K562 (cell line): ENCODE results near the gene CEP43. TPM values are rescaled to one million over a fixed set of nuclear protein-coding genes. Genes with fewer than 3 reads are reported as not detected.

Experiments
- ATAC-seq: fragments of 200-7000 bp; cut with Tn5 transposase; 3 replicates; pipeline ENCODE4 v1.9.1; 2020; ENCODE audit warnings: moderate library complexity
- BruUV-seq: library from RNA; stranded (reverse); fragments of 400-500 nt; replicated peaks from 2 replicates; lab custom pipeline; 2021; lab: Mats Ljungman, UMichigan
- CTCF ChIA-PET: fragments of 300-600 bp; formaldehyde crosslinking; extraction: SDS; loops from one replicate; lab custom pipeline; 2021; ENCODE audit warnings: low intra/inter-chr PET ratio; lab: Yijun Ruan, JAX
- POLR2A ChIA-PET: fragments of 300-600, 350-650 bp; sonication (Branson Sonifier 250); formaldehyde crosslinking; extraction: SDS; loops from one replicate; lab custom pipeline; 2021; ENCODE audit warnings: antibody characterized with exemption, inconsistent platforms; lab: Yijun Ruan, JAX
- DNase-seq, 4 experiments: peaks; one replicate each; pipeline versions ENCODE4 v3.0.0 to v3.0.0-alpha.2; 2011 to 2018; ENCODE audit warnings: low spot score in 3 of 4, mixed read lengths in 3 of 4; ENCODE audit errors: extremely low read depth in 1 of 4
- FAIRE-seq: peaks from 2 replicates; lab custom pipeline; 2011; peaks lifted over from hg19 to GRCh38; lab: Jason Lieb, UNC
- H2AFZ ChIP-seq: 2 replicates; pipeline ENCODE4 v1.6.0; 2011; ENCODE audit warnings: low read depth, low read length, control low read depth, inconsistent platforms
- H3K27ac ChIP-seq: fragments of 200-600 bp; 3 replicates; pipeline ENCODE4 v1.8.0; 2011; ENCODE audit warnings: low read depth, mild to moderate bottlenecking, control low read depth, inconsistent platforms, low read length, moderate library complexity, mixed read lengths; ENCODE audit errors: extremely low read depth
- H3K27me3 ChIP-seq, 2 experiments: fragments of 300-600 bp in 1 of 2; 2 replicates in 1 of 2; 3 replicates in 1 of 2; pipeline versions ENCODE4 v1.6.0 to v1.8.0; 2011; ENCODE audit warnings: inconsistent platforms in 2 of 2, low read length in 2 of 2, mild to moderate bottlenecking in 1 of 2, mixed read lengths in 1 of 2, moderate library complexity in 1 of 2; ENCODE audit not compliant: control insufficient read depth in 2 of 2, insufficient read depth in 2 of 2
- H3K36me3 ChIP-seq: fragments of 300-600 bp; 3 replicates; pipeline ENCODE4 v1.8.0; 2011; ENCODE audit warnings: mild to moderate bottlenecking, low read length, inconsistent platforms; ENCODE audit not compliant: control insufficient read depth, insufficient read depth
- H3K4me1 ChIP-seq, 2 experiments: fragments of 200-600 bp in 1 of 2; replicated peaks in 1 of 2; 2 replicates in 1 of 2; 3 replicates in 1 of 2; pipeline versions ENCODE4 v1.5.1 to v1.8.0; 2011; ENCODE audit warnings: inconsistent platforms in 2 of 2, low read length in 2 of 2, mild to moderate bottlenecking in 1 of 2, mixed read lengths in 1 of 2, moderate library complexity in 1 of 2; ENCODE audit not compliant: control insufficient read depth in 2 of 2, insufficient read depth in 2 of 2
- H3K4me2 ChIP-seq: 2 replicates; pipeline ENCODE4 v1.6.1; 2011; ENCODE audit warnings: low read length, control low read depth, inconsistent platforms, mixed read lengths; ENCODE audit not compliant: insufficient read depth
- H3K4me3 ChIP-seq: fragments of 200-600 bp; sonication (generic), shearing (Covaris generic); 2 replicates; pipeline ENCODE4 v1.5.1; 2016; ENCODE audit warnings: control low read depth, inconsistent platforms
- H3K79me2 ChIP-seq: fragments of 200-600 bp; 3 replicates; pipeline ENCODE4 v1.8.0; 2011; ENCODE audit warnings: low read length, inconsistent platforms; ENCODE audit not compliant: control insufficient read depth, insufficient read depth
- H3K9ac ChIP-seq, 2 experiments: 2 replicates each; pipeline versions ENCODE4 v1.6.0 to v1.6.1; 2011; ENCODE audit warnings: low read depth in 2 of 2, low read length in 2 of 2, control low read depth in 1 of 2, inconsistent platforms in 1 of 2, mild to moderate bottlenecking in 1 of 2, mixed read lengths in 1 of 2; ENCODE audit not compliant: insufficient read depth in 1 of 2
- H3K9me1 ChIP-seq: one replicate; pipeline ENCODE4 v1.6.0; 2011; ENCODE audit warnings: inconsistent platforms, mild to moderate bottlenecking, low read length, moderate library complexity; ENCODE audit not compliant: control insufficient read depth, insufficient read depth
- H3K9me3 ChIP-seq: replicated peaks from 2 replicates; pipeline ENCODE4 v1.5.1; 2011; ENCODE audit warnings: low read depth, low read length, inconsistent platforms; ENCODE audit not compliant: control insufficient read depth, insufficient read depth
- H4K20me1 ChIP-seq: replicated peaks from 2 replicates; pipeline ENCODE4 v1.6.1; 2011; ENCODE audit warnings: low read length, inconsistent platforms, mixed read lengths; ENCODE audit not compliant: control insufficient read depth, insufficient read depth
- BRF1 ChIP-seq: IDR thresholded peaks from 3 replicates; pipeline ENCODE4 v1.6.1; 2011; ENCODE audit warnings: borderline replicate concordance, mild to moderate bottlenecking; ENCODE audit not compliant: insufficient read length; ENCODE audit errors: extremely low read depth
- CREM ChIP-seq: IDR thresholded peaks from 2 replicates; pipeline ENCODE4 v1.6.1; 2014; ENCODE audit warnings: antibody characterized with exemption, low read depth
- DPF2 ChIP-seq: fragments of 450-650 bp; IDR thresholded peaks from 2 replicates; pipeline ENCODE4 v1.6.1; 2016
- EGR1 ChIP-seq: fragments of 450-650 bp; conservative IDR thresholded peaks from 2 replicates; pipeline ENCODE4 v1.6.1; 2017; ENCODE audit warnings: mild to moderate bottlenecking
- GABPA ChIP-seq: fragments of 200-800 bp; sonication (Bioruptor generic); conservative IDR thresholded peaks from 2 replicates; pipeline ENCODE4 v1.6.1; 2016; ENCODE audit warnings: low read depth, missing genetic modification characterization, missing compliant biosample characterization
- GABPB1 ChIP-seq: sonication (generic); formaldehyde crosslinking; IDR thresholded peaks from 2 replicates; pipeline ENCODE4 v1.8.0; 2022; ENCODE audit warnings: mild to moderate bottlenecking, missing genetic modification reagents
- HDAC2 ChIP-seq: fragments of 450-650 bp; IDR thresholded peaks from 2 replicates; pipeline ENCODE4 v1.6.1; 2016; ENCODE audit warnings: mild to moderate bottlenecking
- HSF4 ChIP-seq: fragments of 250-450 bp; sonication (Bioruptor Pico); IDR thresholded peaks from 2 replicates; pipeline ENCODE4 v2.1.2; 2022; ENCODE audit warnings: mild to moderate bottlenecking, moderate library complexity, borderline replicate concordance
- NR3C1 ChIP-seq: sonication (generic); formaldehyde crosslinking; IDR thresholded peaks from 2 replicates; pipeline ENCODE4 v1.8.1; 2022; ENCODE audit warnings: missing genetic modification reagents
- PHB2 ChIP-seq: fragments of 450-650 bp; IDR thresholded peaks from 2 replicates; pipeline ENCODE4 v1.6.1; 2017; ENCODE audit warnings: low read depth
- STAT5B ChIP-seq: fragments of 250-450 bp; sonication (Bioruptor Pico); IDR thresholded peaks from 2 replicates; pipeline ENCODE4 v1.8.0; 2021; ENCODE audit warnings: mild to moderate bottlenecking, inconsistent platforms
- TRIM24 ChIP-seq, 2 experiments: fragments of 450-650 bp; IDR thresholded peaks; 2 replicates each; pipeline ENCODE4 v1.6.1; 2016
- XRCC4 ChIP-seq: IDR thresholded peaks from one replicate; pipeline ENCODE4 v1.6.1; 2011; ENCODE audit not compliant: insufficient read depth, insufficient read length; ENCODE audit errors: extremely low read depth
- ZNF175 ChIP-seq: fragments of 200-800 bp; sonication (Bioruptor generic); IDR thresholded peaks from 2 replicates; pipeline ENCODE4 v1.6.1; 2016; ENCODE audit warnings: low read depth, mild to moderate bottlenecking, missing genetic modification characterization, missing compliant biosample characterization
- ZNF780A ChIP-seq: fragments of 250-450 bp; sonication (Bioruptor Pico); IDR thresholded peaks from 2 replicates; pipeline ENCODE4 v1.5.0; 2021; ENCODE audit warnings: mild to moderate bottlenecking
- WGBS: fragments of 100-300 bp; shearing (Covaris generic); methylation state at CpG from one replicate; pipeline ENCODE4 v1.1.6; 2016; ENCODE audit warnings: low coverage, mixed read lengths; ENCODE audit not compliant: insufficient coverage; ENCODE audit errors: missing lambda C conversion rate; 5-methylcytosine and 5-hydroxymethylcytosine counted together
- in situ Hi-C: fragments of 300-500 bp; cut with MboI; formaldehyde crosslinking; loops from 4 replicates; pipeline ENCODE4 v1.15.0; 2018; ENCODE audit warnings: inconsistent platforms, mixed read lengths
- intact Hi-C: fragments of 100-400 bp; cut with micrococcal nuclease; formaldehyde crosslinking; loops from 2 replicates; pipeline ENCODE4 v1.14.2; 2022
- polyA plus RNA-seq, 8 experiments: library from polyadenylated mRNA; depleted of rRNA in 4 of 8; stranded (reverse) in 5 of 8; unstranded in 3 of 8; fragments of >200 nt; fragmentation: Nextera tagmentation in 2 of 8; fragmentation: Illumina TruSeq in 1 of 8; extraction: Ambion mirVana in 2 of 8; extraction: Trizol in 1 of 8; gene quantifications; 2 replicates each; pipeline versions ENCODE4 v1.2.1 to v1.2.3, GENCODE V29; 2011 to 2014; ENCODE audit warnings: inconsistent platforms in 1 of 8, missing spikeins in 1 of 8
- total RNA-seq, 7 experiments: library from RNA; depleted of rRNA in 6 of 7; stranded (reverse); fragments of >200 nt in 6 of 7; fragmentation: Illumina TruSeq in 2 of 7; extraction: Trizol in 2 of 7; gene quantifications; 2 replicates each; pipeline versions ENCODE4 v1.2.1 to v1.2.3, GENCODE V29; 2011 to 2021; ENCODE audit warnings: low replicate concordance in 1 of 7
- TF ChIP-seq, protein P1 (sequence below): fragments of 250-450 bp; sonication (Bioruptor Pico); IDR thresholded peaks from 2 replicates; pipeline ENCODE4 v1.8.0; 2022; ENCODE audit warnings: inconsistent platforms
- TF ChIP-seq, protein P2 (sequence below): fragments of 450-650 bp; IDR thresholded peaks from 2 replicates; pipeline ENCODE4 v1.6.1; 2017; ENCODE audit warnings: antibody characterized with exemption, mild to moderate bottlenecking

Gene CEP43
- total and polyA plus RNA-seq, 9 of the 15 experiments (the other 6 are each of a cell fraction or from before 2014, with no cell fraction given) = 15.2 to 55.7 (median 47.4) TPM

DNA sequence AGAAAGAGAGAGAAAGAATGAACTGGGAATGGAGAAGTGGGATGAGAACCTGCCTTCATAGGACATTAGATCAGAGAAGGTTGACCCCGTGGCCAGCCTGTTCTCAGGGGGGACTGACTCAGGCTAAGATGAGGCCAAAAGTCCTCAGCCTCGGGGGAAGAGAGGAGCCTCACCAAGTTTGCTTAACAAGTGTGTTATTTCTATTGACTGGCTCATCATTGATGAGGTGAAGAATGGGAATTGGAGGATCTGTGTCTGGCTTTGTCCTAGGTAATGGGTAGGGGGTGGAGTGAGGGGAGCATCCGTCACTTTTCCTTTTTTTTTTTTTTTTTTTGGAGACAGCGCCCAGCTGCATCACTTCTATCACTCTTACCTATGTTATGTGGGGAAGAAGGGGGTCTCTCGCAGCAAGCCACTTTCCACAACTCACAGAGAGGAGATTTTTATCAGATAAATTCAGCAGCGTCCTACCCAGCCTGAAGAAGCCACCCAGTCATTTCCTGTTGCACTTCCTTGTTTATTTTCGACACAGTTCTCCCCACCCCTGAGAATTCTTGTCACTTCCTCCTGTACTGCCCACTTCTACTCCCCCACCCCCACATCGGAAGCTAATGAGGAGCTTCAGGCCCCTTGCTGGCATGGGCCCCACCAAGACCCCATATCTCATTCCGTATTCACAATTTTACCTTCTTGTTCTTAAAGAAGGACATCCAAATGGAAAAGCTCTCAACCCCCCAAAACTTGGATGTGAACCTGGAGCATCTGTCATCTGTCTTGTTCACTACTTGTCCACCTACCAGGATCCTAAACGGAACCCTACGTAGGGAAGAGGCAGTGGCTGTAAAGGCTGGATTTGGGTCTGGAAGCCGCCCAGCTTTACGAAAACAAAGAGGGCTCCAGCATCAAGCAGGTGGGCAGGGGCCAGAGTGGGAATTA, 40.0 kb upstream of the CEP43 start:
- no peak for ATAC-seq
- intact Hi-C loops = no loop called here
- Histone ChIP-seq H3K79me2 (peaks cover 11% of the 10 kb centered on the region), H3K9ac (no peak overlapping the region), H4K20me1 (no peaks in the 10 kb centered on the region), H3K9me1 (no peaks in the 10 kb centered on the region), H3K4me3 (no peak overlapping the region), H3K9me3 (peaks cover 3% of the 10 kb centered on the region), H3K4me1 (peaks cover 22 to 34% of the 10 kb centered on the region in 2 experiments), H2AFZ (peak overlapping the region; percentile 58), H3K27ac (peak overlapping the region; percentile 67), H3K4me2 (peak overlapping the region; percentile 54), H3K36me3 (no peaks in the 10 kb centered on the region; the same call in 2 of the 3 replicates), H3K27me3 (no peaks in the 10 kb centered on the region)
- in situ Hi-C loops = loop anchor here (10.0 kb wide), 1 partner anchor 184 kb away; no protein-coding TSS in a partner anchor
- ChIA-PET CTCF (no interaction called here), POLR2A (interaction anchor here (0.8 to 1.1 kb wide), 3 partner anchors 16 to 177 kb away, joined by 3 read pairs; no protein-coding TSS in a partner anchor)
- BruUV-seq = no TSS peak
- DNase-seq = peak in 2 of 4 experiments; percentile 45 to 61
- WGBS = 44% methylated on average over 12 of the region's 13 CpGs
- FAIRE-seq = peak; percentile 69
- TF ChIP-seq PHB2 (no peak), ZNF175 (CRISPR knock-in tag) (peak; percentile 29), XRCC4 (no peak), NR3C1 (no peak), TRIM24 (IDR thresholded peaks at IDR 0.05) (0 out of 4 replicates have a peak, but pooled peaks of 1 of the 2 experiments have one; percentile 18), HSF4 (CRISPR knock-in tag) (no peak), GABPA (tag) (peak; percentile 86), DPF2 (peak; percentile 57; the same call in 1 of the 2 replicates), BRF1 (no peak), GABPB1 (CRISPR knock-in tag) (0 out of 2 replicates have a peak, but pooled peaks have one; percentile 35), EGR1 (peak; percentile 38), ZNF780A (CRISPR knock-in tag) (no peak), HDAC2 (0 out of 2 replicates have a peak, but pooled peaks have one; percentile 18), STAT5B (CRISPR knock-in tag) (no peak), CREM (peak; percentile 66)
- TF ChIP-seq, protein P1, sequence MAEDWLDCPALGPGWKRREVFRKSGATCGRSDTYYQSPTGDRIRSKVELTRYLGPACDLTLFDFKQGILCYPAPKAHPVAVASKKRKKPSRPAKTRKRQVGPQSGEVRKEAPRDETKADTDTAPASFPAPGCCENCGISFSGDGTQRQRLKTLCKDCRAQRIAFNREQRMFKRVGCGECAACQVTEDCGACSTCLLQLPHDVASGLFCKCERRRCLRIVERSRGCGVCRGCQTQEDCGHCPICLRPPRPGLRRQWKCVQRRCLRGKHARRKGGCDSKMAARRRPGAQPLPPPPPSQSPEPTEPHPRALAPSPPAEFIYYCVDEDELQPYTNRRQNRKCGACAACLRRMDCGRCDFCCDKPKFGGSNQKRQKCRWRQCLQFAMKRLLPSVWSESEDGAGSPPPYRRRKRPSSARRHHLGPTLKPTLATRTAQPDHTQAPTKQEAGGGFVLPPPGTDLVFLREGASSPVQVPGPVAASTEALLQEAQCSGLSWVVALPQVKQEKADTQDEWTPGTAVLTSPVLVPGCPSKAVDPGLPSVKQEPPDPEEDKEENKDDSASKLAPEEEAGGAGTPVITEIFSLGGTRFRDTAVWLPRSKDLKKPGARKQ (CRISPR knock-in tag) = peak; percentile 70; the same call in 1 of the 2 replicates
- TF ChIP-seq, protein P2, sequence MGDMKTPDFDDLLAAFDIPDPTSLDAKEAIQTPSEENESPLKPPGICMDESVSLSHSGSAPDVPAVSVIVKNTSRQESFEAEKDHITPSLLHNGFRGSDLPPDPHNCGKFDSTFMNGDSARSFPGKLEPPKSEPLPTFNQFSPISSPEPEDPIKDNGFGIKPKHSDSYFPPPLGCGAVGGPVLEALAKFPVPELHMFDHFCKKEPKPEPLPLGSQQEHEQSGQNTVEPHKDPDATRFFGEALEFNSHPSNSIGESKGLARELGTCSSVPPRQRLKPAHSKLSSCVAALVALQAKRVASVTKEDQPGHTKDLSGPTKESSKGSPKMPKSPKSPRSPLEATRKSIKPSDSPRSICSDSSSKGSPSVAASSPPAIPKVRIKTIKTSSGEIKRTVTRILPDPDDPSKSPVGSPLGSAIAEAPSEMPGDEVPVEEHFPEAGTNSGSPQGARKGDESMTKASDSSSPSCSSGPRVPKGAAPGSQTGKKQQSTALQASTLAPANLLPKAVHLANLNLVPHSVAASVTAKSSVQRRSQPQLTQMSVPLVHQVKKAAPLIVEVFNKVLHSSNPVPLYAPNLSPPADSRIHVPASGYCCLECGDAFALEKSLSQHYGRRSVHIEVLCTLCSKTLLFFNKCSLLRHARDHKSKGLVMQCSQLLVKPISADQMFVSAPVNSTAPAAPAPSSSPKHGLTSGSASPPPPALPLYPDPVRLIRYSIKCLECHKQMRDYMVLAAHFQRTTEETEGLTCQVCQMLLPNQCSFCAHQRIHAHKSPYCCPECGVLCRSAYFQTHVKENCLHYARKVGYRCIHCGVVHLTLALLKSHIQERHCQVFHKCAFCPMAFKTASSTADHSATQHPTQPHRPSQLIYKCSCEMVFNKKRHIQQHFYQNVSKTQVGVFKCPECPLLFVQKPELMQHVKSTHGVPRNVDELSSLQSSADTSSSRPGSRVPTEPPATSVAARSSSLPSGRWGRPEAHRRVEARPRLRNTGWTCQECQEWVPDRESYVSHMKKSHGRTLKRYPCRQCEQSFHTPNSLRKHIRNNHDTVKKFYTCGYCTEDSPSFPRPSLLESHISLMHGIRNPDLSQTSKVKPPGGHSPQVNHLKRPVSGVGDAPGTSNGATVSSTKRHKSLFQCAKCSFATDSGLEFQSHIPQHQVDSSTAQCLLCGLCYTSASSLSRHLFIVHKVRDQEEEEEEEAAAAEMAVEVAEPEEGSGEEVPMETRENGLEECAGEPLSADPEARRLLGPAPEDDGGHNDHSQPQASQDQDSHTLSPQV = 0 out of 2 replicates have a peak, but pooled peaks have one; percentile 38
